HG02981 (cell line): Measurements from ENCODE around the gene ZNF500.
"Not testable (repeated sequence)": the region's sequence is repeated elsewhere in the genome, so short reads cannot be mapped to it uniquely, and the experiment has no call there.

ENCODE experiments used
- ATAC-seq: cut with Tn5 transposase; IDR thresholded peaks from one replicate; pipeline ENCODE4 v1.9.1; 2021; ENCODE audit warnings: mild to moderate bottlenecking, moderate library complexity; ENCODE audit not compliant: unreplicated experiment

The ZNF500 gene

DNA sequence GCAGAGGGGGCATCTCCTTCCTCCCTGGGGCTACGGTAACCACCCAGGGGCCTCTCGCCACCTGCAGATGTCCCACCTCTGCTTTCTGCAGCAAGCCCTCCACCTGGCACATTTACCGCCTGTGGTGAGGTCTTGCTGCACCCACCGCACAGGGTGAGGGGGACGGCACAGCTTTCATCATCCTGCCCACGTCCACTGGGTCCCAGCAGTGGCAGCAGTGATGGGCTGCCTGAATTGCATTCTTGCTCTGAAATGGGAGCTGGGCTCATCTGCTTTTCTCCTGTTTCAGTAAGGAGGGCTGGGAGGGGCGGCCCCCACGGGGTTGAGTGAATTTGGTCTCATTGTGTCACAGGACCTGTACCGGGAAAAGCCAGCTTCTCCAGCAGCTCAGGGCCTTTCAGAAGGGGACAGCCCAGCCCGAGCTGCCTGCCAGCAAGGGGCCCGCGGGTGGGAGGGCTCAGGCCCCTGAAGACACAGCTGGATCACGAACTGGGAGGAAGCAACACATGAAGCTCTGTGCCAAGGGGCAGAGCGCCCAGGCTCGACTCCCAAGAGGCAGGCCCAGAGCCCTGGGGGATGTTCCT is 19.9 kb downstream of the ZNF500 start:
- ATAC-seq: no peak

DNA sequence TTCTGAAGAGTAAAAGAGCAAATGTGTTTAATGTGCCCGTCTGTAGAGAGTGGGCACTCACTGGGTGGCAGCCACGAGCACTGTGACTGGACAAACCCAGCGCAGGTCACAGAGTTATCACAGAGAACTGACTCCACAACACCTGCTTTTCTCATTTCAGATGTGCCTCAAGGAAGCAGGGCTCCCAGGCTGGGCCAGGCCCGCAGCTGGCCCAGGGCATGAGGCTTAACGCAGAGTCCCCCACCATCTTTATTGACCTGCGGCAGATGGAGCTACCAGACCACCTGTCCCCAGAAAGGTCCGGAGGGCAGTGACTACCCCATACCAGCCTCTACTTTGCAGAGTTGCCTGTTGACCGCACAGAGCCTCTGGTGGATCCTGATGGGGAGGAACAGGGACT is 20.7 kb downstream of the ZNF500 start:
- ATAC-seq: no peak

DNA sequence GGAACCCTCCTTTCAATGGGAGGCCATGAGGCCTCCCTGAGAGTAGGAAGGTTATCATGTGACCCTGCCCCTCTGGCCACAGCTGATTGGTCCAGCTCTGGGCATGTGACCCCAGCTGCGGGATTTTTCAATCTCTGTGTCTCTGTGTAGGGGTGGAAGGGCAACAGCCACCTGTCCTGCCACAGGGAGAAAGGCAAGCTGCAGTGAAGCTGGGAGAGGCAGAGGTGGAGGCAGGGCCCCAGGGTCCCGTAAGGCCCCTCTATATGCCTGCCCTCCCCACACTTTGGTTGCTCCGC is 21.7 kb downstream of the ZNF500 start:
- no peak for ATAC-seq

DNA sequence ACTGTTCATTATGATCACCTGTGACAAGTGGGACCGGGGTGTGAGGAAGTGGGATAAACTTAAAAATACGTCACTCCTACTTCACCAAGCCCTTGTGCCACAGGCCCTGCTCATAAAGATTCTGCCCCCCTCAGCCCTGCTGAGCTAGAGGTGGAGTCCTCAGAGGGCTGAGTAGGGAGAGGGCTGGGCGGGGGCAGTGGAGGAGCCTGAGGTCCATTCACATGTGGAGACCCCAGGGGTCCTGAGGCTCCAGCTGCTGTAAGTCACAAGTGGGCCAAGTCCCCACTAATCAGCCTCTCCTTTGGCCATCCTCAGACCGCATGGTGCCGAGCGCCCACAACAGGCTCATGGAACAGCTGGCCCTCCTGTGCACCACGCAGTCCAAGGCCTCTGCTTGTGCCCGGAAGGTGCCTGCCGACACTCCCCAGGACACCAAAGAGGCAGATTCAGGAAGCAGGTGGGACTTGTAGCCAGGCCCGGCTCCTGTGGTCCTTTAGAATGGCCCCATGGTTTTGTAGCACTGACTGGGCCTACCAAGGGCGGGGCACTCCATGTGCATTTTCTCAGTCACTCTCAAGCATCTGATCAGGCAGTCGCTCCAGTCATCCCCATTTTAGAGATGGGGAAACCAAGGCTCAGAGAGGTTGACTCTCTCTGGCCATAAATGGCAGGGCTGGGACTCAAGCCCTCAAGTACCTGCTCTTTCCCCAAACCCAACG is 22.2 kb downstream of the ZNF500 start:
- ATAC-seq: no peak

DNA sequence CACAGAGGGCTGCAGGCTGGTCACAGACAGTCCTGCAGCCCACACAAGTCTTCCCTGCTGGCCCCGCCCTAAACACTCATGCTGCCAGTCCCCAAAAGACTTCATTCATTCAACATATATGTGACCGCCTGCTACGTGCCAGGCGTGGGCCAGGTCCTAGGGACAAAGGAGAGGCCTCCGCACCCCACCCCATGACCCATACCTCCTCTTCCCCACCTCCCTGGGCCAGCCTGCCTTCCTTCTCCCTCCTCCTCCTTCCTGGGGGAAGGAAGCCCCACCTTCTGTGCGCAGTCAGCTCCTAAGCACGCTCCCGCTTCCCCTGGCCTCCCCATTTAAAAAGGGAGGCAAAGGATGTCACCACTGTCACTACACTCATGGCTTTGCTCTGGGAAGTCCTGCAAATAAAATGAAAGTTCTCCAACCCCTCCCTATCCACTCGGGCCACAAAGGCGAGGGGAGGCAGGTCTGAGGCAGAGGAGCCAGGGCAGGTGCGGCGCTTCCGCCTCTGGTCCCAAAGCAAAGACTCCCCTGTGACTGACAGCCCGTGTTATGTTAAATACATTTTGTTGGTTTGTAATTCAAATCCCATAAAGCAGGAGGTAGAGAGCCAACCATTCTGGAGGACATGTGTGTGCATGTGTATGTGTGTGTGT is 23.6 kb downstream of the ZNF500 start:
- no peak for ATAC-seq

DNA sequence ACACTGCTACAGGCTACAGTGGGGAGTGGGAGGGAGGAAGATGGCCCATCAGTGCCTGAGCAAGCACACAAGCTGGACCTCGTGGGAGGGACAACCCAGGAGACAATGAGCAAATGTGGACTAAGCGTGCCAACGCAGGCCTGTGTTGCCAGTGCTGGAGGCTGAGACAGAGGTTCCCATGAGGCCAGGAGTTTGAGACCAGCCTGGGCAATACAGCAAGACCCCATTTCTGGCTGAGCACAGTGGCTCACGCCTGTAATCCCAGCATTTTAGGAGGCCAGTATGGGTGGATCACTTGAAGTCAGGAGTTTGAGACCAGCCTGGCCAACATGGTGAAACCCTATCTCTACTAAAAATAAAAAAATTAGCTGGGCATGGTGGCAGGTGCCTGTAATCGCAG is 28.6 kb downstream of the ZNF500 start:
- ATAC-seq: not testable (repeated sequence)

DNA sequence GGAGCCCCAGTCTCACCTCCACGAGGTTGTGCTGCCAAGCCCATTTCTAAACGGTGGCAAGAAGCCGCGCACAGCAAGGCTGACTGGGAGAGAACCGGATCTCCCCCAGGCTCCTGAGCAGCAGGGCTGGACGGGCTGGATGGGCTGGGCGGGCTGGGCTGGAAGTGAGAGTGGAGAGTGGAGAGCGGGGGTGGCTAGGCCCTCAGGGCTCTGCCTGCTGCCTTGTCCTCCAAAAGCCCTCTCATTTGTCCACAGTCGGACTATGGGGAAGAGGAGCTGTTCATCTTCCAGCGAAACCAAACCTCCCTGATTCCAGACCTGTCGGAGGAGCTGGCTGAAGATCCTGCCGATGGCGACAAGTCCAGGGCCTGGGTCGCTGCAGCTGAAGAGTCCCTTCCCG is 29.4 kb downstream of the ZNF500 start:
- ATAC-seq: no peak

DNA sequence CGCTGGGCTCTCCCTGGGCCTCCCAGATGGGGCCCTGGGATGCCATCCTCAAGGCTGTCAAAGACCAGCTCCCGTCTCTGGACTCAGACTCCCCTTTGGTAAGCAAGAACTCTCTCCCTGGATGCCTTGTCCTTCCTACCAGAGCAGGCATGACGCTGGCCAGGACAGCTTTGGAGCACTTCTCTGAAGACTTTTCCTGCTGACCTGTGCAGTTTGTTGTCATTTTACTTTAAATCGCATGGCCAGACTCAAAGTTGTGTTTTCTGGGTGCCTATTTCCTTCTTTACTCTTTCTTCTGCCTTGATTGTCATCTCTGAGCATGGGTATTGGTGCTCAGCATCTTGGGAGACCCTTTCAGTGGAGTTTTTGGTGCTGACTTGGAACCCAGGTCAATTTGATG is 30.4 kb downstream of the ZNF500 start:
- no peak for ATAC-seq

DNA sequence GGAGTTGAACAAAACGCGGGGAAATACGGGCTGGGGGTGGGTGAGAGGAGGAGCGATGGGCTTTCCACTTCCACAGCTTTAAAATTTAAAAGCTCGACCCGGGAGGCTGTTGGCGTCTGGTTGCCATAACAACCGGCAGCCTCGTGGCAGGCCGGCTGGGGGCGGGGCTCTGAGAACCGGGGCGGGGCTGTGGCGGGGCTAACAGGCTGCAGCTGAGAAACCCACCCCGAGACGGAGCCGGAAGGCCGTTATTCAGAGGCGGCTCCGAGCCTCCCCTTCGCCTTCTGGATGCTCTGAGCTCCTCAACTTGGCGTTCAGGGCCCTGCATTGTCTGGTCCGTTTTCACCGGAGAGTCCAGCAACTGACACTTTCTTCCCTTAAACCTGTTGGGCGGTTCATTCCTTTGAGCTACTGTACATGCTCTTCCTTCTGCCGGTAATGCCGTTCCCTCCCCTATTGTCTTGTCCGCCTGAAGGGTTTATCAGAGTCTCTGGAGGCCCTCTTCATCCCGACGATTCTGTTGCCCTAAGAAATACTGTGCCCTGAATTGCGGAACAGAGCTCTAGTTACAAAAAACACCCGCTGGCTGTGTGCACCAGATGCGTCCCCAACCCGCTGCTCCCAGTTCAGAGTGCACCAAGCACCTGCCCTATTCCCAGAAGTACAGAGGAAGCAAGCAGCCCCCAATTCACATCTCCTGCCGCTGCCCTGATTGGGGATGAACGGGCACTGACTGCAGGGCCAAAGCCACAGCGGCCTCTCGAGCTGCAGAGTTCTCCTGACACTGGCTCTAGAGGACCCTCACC is 32.0 kb downstream of the ZNF500 start:
- ATAC-seq: peak; percentile 58

DNA sequence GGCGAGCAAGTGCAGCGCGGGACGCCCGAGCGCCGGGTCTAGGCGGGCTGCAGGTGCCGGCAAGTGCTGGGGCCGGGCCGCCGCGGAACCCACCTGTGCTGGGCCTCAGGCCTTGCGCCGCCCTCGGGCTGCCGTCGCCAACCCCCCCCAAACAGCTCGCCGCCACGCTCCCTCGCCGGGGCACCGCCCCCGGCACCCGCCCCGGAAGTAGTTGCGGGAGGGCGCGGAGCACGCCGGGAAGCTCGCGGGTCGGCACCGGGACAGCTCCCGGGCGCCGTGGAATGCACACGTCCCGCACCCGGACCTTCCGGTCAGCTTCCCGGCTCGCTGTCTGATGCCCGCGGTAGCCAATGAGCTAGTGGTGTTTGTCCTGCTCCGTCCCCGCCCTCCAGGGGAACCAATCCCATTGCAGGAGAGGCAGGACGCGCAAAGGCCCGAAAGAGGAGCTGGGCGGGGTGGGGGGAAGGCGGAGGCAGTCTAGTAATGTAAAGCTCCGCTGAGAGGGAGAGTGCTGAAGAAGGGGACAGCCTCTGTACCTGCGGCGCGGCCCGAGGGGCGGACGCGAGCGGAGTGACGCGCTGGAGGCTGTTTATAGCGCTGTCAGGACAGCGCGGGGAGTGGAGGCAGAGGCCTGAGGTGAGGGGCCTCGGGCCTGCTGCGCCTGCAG is 32.8 kb downstream of the ZNF500 start, which contains the start of the genes ANKS3 and DNAAF8:
ANKS3 (minus strand) TSS at position 209 of the 667 bp plus-strand sequence. CDS start 4,122 bp downstream, outside the sequence.
DNAAF8 (plus strand) TSS at position 475 of the 667 bp plus-strand sequence. CDS start 1,978 bp downstream, outside the sequence.
- peak; percentile 68 for ATAC-seq

DNA sequence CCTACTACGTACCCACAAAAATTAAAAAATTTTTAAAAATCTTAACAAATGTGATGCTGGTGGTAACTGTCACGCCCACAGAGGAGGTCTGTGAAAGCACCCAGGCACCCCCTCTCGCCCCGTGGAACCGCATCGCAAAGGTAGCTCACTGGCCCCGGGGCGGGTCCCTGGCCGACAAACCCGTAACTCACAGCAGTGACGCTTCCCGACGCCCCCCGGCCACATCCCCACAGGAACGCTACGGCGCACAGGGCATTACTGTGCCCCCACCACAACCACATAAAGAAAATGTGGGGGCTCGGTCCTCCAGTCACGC is 33.3 kb downstream of the ZNF500 start:
- peak; percentile 10 for ATAC-seq

DNA sequence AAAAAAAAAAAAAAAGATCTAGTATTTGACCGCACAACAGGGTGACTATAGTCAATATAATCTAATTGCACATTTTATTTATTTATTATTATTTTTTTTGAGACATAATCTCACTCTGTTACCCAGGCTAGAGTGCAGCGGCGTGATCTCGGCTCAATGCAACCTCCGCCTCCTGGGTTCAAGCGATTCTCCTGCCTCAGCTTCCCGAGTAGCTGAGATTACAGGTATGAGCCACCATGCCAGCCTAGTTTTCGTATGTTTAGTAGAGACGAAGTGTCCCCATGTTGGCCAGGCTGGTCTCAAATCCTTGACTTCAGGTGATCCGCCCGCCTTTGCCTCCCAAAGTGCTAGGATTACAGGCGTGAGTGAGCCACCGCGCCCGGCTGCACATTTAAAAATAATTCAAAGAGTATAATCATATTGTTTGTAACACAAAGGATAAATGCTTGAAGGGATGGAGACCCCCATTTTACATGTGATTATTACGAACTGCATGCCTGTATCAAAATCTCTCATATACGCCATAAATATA is 33.7 kb downstream of the ZNF500 start:
- no peak for ATAC-seq

DNA sequence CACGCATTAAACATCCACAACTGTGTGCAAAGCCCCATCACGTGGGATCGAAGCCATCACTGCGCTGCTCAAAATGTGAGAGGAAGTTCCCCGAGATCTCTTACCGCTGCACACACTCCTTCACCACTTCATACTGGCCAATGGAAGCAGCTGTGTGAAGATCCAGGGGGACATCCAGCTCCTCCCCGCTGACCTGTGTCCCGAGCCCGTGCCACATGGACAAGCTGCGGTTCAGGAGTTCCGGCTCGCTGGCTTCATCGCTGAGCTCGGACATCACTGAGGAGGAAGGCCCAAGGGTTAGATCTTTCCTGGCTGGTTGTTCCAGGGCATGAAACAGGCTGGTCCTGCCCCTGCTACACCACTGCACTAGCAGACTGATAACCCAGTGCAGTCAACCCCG is 37.1 kb downstream of the ZNF500 start:
- ATAC-seq: no peak

DNA sequence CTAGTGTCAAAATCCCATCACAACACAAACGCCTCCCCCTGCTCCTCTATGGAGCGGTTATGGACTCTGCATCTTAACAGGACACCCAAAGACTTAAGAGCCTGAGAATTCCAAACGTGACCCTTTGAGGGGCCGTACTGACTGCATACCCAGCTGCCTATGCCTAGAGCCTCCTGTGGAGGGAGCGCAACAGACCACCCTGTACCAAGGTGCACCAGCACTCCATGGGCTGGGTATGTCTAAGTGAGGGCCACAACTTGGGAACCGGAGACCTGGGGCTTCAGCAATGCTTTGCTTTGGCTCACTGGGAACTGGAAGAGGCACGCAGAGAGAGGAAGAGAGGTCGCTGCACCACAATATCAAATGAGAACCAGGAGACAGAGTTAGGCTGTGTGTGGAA is 38.3 kb downstream of the ZNF500 start:
- no peak for ATAC-seq

DNA sequence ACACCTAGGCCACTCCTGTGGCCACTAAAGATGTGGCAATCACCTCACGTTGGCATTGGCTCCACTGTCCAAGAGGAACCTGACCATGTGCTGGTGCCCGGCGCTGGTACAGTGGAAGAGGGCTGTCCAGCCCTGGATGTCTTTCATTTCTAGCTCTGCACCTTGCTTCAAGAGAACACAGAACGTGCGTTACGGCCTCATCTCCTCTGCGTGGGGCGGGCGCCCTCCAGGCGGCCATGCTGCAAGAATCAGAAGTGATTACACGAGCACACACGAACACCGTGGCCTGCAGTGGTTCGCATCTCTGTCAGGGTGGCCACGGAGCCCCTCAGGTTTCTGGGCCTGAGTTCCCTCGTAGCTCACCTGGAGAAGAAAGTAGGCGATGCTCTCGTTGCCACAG is 40.3 kb downstream of the ZNF500 start:
- no peak for ATAC-seq

DNA sequence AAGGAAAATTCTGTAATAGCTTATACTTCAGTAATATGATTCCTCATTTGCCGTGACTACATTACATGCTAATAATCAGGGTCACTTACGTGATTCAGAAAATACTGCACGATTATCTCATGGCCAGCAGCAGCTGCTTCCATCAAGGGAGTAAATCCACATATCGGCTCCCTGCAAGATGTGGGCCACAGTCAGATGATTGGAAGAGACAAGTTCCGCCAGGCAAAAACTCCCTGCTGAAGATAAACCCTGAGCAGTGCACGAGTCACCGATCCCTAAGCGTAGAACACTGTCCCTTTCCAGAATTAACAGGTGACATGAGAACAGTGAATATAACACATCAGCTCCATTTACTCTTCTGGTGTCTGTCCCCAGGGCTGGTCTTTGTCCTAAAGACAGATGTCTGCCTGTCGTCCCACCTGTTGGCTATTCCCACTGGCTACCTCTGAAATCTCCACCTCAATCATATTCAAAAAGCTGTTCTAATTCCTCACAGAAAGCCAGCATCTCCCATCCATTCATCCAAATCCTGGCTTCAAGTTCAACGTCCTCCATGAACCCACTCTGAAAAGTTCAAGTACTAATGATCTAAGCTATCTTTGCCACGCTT is 42.2 kb downstream of the ZNF500 start:
- no peak for ATAC-seq

DNA sequence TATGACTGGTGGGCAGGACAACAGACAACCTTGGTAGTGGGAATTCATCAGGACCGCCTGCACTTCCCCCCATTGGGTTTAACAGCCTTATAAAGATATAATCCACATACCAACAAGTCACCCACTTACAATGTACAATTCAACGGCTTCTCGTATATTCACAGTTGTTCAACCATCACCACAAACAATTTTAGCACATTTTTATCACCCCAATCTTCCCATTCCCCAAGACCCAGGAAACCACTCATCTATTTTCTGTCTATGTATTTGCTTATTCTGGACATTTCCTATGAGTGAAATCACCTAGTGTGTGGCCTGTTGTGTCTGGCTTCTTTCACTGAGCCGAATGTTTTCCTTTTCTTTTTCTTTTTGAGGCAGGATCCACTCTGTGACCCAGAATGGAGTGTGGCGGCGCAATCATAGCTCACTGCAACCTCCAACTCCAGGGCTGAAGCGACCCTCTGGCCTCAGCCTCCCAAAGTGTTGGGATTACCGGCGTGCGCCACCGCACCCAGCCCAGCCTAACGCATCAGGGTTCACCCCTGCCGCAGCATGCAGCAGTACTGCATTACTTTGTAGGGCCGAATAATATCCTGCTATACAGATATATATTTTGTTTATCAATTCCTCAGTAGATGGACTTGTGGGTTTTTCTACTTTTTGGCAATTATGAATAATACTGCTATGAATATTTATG is 43.7 kb downstream of the ZNF500 start:
- no peak for ATAC-seq

DNA sequence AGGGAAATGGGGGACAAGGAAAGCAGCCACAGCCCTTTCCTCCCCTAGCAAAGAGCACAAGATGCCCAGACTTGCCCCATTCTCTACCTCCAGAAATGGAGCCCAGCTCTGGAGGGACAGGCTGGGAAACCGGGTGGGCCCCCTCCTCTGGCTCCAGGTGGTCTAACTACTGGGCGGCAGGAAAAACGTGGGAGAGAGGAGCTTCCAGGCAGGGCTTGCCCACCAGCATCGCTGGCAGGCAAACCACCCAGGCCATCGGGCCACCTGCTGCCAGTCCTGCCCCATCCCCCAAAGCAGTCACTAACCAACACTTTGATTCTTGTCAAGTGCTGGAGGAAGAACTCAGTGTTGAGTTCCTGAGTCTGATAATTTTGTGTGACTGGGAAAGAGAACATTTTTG is 48.5 kb downstream of the ZNF500 start:
- ATAC-seq: no peak

DNA sequence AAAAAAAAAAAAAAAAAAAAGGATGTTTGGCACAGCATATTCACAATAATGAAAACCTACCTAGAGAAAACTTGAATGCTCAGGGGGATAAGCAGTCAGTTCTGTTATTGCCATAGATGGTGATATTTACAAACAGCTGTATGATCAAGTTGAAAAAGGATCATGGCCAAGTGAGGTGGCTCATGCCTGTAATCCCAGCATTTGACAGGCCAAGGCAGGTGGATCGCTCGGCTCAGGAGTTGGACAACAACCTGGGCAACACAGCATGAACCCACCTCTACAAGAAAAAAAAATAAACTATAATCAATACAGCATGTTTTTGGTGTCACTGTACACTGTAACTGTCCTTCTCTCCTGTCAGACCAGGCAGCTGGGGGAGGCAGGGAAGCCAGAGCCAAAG is 52.0 kb downstream of the ZNF500 start:
- no peak for ATAC-seq
